Aorta (tissue), 5 donors: ENCODE results near the gene MAGED4B. TPM values are rescaled to one million over a fixed set of nuclear protein-coding genes. Genes with fewer than 3 reads are reported as not detected.
"Not testable (repeated sequence)": the region's sequence is repeated elsewhere in the genome, so short reads cannot be mapped to it uniquely, and the experiment has no call there.

Source experiments
- ATAC-seq: fragments of 200-7000 bp; cut with Tn5 transposase; one replicate; pipeline ENCODE4 v1.9.1; 2022; ENCODE audit warnings: moderate library complexity; ENCODE audit not compliant: low FRiP score
- DNase-seq, 2 donors: peaks; one replicate each; pipeline ENCODE4 v3.0.0-alpha.2; 2020
- H3K27ac ChIP-seq, 2 donors: one replicate each; pipeline ENCODE4 v1.5.1; 2013; ENCODE audit warnings: low read length in 2 of 2, mild to moderate bottlenecking in 2 of 2, moderate library complexity in 2 of 2, control low read depth in 1 of 2, inconsistent platforms in 1 of 2, low read depth in 1 of 2
- H3K27me3 ChIP-seq, 2 donors: one replicate each; pipeline ENCODE4 v1.6.1; 2013; ENCODE audit warnings: control low read depth in 1 of 2, low read length in 1 of 2, mild to moderate bottlenecking in 1 of 2, moderate library complexity in 1 of 2; ENCODE audit not compliant: insufficient read depth in 2 of 2, control insufficient read depth in 1 of 2
- H3K36me3 ChIP-seq, 2 donors: one replicate each; pipeline ENCODE4 v1.6.1; 2013; ENCODE audit warnings: control low read depth in 1 of 2, low read length in 1 of 2, mild to moderate bottlenecking in 1 of 2; ENCODE audit not compliant: insufficient read depth in 2 of 2, control insufficient read depth in 1 of 2
- H3K4me1 ChIP-seq, 2 donors: one replicate each; pipeline ENCODE4 v1.6.1; 2013; ENCODE audit warnings: low read length in 2 of 2, control low read depth in 1 of 2, mild to moderate bottlenecking in 1 of 2, moderate library complexity in 1 of 2; ENCODE audit not compliant: insufficient read depth in 2 of 2, control insufficient read depth in 1 of 2
- H3K4me3 ChIP-seq, 2 donors: one replicate each; pipeline ENCODE4 v1.5.1; 2013; ENCODE audit warnings: low read length in 2 of 2, control low read depth in 1 of 2, mild to moderate bottlenecking in 1 of 2
- H3K9me3 ChIP-seq: one replicate; pipeline ENCODE4 v1.6.1; 2013; ENCODE audit warnings: mild to moderate bottlenecking, low read length; ENCODE audit not compliant: control insufficient read depth
- WGBS, 2 donors: extraction: QIAGEN DNeasy Blood & Tissue Kit; methylation state at CpG; one replicate each; pipeline ENCODE4 v1.1.7; 2013; 5-methylcytosine and 5-hydroxymethylcytosine counted together
- intact Hi-C, 2 donors: fragments of 100-400 bp; cut with DNase I; formaldehyde crosslinking; loops; one replicate each; pipeline versions ENCODE4 v1.14.2 to v1.15.0; 2022
- long read RNA-seq, 2 donors: library from polyadenylated mRNA; unstranded; transcript quantifications; one replicate each; pipeline ENCODE4 v2.0.0, GENCODE V29; 2020 to 2021
- polyA plus RNA-seq, 2 donors: library from polyadenylated mRNA; stranded (reverse); fragments of 200-250 nt; gene quantifications; one replicate each; pipeline ENCODE4 v1.2.3, GENCODE V29; 2013
- total RNA-seq, 2 donors: library from RNA; stranded (reverse); fragmentation: NEBNext Ultra II Directional; extraction: Animal tissue kit (Norgen Biotek cat#: 25700); gene quantifications; one replicate each; pipeline ENCODE4 v1.2.1, GENCODE V29; 2021
- donor health status: healthy with polysubstance abuse.
- donor health status: Bipolar disorder and iron deficiency.
- donor health status: DM: no; HTN: no; CAD: no.
- donor health status: DM: no; HTN: no; CAD: no.
- donor health status: DM: yes; HTN: yes; CAD: no.

MAGED4B gene, protein sequence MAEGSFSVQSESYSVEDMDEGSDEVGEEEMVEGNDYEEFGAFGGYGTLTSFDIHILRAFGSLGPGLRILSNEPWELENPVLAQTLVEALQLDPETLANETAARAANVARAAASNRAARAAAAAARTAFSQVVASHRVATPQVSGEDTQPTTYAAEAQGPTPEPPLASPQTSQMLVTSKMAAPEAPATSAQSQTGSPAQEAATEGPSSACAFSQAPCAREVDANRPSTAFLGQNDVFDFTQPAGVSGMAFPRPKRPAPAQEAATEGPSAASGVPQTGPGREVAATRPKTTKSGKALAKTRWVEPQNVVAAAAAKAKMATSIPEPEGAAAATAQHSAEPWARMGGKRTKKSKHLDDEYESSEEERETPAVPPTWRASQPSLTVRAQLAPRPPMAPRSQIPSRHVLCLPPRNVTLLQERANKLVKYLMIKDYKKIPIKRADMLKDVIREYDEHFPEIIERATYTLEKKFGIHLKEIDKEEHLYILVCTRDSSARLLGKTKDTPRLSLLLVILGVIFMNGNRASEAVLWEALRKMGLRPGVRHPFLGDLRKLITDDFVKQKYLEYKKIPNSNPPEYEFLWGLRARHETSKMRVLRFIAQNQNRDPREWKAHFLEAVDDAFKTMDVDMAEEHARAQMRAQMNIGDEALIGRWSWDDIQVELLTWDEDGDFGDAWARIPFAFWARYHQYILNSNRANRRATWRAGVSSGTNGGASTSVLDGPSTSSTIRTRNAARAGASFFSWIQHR
- total RNA-seq (1 to 10 TPM; 2.7 to 9.6 TPM), polyA plus RNA-seq (10 to 100 TPM in 1 of 2 donors, not detected in 1; 12.5 TPM)
- long read RNA-seq, donor 1, partial matches to known transcripts, result 1 of 6 reads
- long read RNA-seq, donor 1, other reads (novel, unspliced or antisense), result 2 of 6 reads
- long read RNA-seq, donor 2, partial matches to known transcripts, result 0 of 5 reads
- long read RNA-seq, donor 2, other reads (novel, unspliced or antisense), result 0 of 5 reads

DNA sequence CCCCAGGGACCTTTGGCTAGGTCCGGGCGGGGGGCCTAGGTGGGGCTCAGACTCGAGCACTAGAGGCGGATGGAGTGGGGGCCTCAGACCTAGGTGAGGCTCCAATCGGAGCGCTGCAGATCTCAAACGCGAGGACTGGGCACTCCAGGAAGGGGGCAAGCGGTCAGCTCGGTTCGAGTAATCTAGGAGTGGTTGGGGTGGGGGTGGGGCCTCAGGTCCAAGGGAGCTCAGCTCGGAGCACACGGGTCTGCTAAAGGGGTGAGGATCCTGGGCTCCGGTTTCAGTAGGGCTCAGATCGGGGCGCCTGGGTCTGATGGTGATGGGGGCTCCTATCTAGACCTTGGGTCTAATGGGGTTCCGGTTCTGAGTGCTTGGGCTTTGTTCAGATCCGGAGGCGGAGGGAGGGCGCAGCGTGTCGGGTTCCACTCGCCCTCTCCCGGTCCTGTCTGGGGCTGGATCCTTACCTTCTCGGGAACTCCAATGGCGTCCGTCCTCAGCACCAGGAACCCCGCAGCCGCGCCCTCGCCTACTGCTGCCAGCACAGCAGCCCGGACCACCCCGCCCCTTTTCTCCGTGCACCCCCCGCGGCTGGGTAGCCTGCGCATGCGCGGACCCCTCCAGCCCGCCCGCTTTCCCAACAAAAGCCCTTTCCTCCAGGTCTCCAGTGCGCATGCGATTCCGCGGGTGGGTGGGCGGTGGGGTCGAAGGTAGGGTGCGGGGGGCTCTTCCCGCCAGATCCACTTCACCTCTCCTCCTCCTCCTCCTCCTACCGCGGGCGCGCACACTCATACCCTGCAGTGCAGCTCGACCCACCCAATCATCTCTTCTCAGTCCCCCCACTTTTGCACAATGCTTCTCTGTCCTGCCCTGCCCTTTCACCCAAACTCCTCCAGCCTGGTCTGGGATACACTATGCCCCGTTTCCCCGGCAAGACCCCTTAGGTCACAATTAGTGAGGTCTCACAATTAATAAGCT, at the start of gene MAGED4B:
Gene MAGED4B (minus strand): TSS at position 518 of the 975 bp plus-strand sequence. CDS start 1,011 bp downstream, outside the sequence.
- DNase-seq, ATAC-seq, H3K36me3 ChIP-seq, intact Hi-C loops, H3K27ac ChIP-seq, H3K9me3 ChIP-seq, H3K4me3 ChIP-seq, H3K4me1 ChIP-seq, H3K27me3 ChIP-seq: not testable (repeated sequence)
- WGBS, 2 donors, result no CpG with 5 or more reads among the region's 56 CpGs

DNA sequence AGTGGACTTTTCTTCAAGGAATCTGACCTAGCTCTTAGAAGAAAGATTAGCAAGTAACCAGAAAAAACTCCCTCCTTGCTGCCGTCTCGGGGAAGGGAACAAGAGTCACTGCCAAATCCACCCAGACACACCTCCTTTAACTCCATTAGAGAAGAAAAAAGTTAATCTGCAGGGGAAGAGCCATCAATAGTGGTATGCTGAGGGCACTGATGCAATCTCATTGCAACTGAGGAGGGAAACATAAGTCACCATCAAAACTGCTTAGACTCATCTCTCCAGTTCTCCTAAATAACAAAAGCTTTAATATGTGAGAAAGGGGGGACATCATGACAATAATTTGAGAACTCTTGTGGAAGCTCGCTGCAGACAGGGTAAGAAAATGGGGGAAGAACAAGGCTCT, 49.3 kb upstream of the MAGED4B start:
- Histone ChIP-seq H3K9me3 (no peaks in the 10 kb centered on the region), H3K4me1 (no peaks in the 10 kb centered on the region), H3K27ac (no peak overlapping the region), H3K36me3 (no peaks in the 10 kb centered on the region), H3K4me3 (no peak overlapping the region), H3K27me3 (no peaks in the 10 kb centered on the region)
- intact Hi-C loops, result no loop called here
- DNase-seq, result no peak
- no peak for ATAC-seq
- 50 to 64% methylated on average over 3 of the region's 3 CpGs for WGBS, 2 donors

DNA sequence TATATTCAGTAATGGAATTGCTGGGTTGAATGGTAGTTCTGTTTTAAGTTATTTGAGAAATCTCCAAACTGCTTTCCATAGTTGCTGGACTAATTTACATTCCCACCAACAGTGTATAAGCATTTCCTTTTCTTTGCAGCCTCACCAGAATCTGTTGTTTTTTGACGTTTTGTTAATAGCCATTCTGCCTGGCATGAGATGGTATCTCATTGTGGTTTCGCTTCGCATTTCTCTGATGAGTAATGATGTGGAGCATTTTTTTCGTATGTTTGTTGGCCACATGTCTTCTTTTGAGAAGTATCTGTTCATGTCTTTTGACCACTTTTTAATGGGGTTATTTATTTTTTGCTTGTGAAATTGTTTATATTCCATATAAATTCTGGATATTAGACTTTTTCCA, 13.6 kb upstream of the MAGED4B start:
- Histone ChIP-seq H3K9me3 (no peaks in the 10 kb centered on the region), H3K27ac (no peak overlapping the region), H3K4me3 (no peak overlapping the region), H3K4me1 (no peaks in the 10 kb centered on the region), H3K27me3 (no peaks in the 10 kb centered on the region), H3K36me3 (no peaks in the 10 kb centered on the region)
- no peak for DNase-seq
- ATAC-seq, result no peak
- 57% methylated on average over 4 of the region's 4 CpGs for WGBS, 2 donors
- intact Hi-C loops, result no loop called here

DNA sequence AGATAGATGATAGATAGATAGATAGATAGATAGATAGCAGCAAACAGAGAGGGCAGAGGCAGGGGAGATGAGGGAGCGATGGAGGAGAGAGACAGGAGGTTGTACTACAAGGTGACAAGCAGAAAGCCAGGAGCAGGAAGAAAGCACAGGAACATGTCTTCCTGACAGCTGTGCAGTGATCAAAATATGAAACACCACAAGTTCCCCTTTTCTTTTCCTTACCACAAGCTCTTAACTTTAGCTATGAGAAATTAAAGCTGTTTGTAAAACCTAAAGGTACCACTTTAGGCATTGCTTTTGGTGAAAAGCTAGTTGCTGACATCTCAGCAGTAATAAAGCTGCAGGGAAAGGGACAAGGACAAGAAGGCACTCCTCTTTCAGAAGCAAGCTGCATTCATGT, 9.1 kb upstream of the MAGED4B start:
- H3K4me3 ChIP-seq, result no peak overlapping the region

DNA sequence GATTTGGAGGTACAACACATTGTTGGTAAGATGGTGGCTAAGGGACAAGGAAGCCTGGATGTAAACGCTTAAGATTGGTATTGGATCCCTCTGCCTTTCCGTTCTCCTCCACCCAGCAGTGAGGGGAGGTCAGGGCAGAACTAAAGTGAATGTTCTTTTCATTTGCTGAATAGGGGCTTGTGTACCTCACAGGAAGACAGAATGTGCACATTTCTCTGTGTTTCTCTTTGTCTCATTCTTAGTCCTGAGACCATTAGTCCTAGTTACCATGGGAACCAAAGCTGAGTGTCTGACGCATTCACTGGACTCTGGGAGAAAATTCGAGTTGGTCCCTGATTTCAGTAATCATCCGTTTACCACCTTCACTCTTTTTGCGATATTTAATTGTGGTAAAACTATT, 26.7 kb downstream of the MAGED4B start:
- DNase-seq, H3K4me1 ChIP-seq, H3K36me3 ChIP-seq, H3K27me3 ChIP-seq, ATAC-seq, H3K4me3 ChIP-seq, H3K9me3 ChIP-seq, intact Hi-C loops, H3K27ac ChIP-seq: not testable (repeated sequence)
- no CpG with 5 or more reads among the region's 6 CpGs for WGBS, 2 donors

More for the DNA sequence above, 9.1 kb upstream of the MAGED4B start:
- Histone ChIP-seq H3K9me3 (no peaks in the 10 kb centered on the region), H3K27ac (no peak overlapping the region), H3K27me3 (no peaks in the 10 kb centered on the region), H3K36me3 (no peaks in the 10 kb centered on the region), H3K4me1 (no peaks in the 10 kb centered on the region)
- WGBS, 2 donors, result 0 to 59% methylated on average over 1 of the region's 1 CpG
- no peak for DNase-seq
- intact Hi-C loops, result no loop called here
- no peak for ATAC-seq

DNA sequence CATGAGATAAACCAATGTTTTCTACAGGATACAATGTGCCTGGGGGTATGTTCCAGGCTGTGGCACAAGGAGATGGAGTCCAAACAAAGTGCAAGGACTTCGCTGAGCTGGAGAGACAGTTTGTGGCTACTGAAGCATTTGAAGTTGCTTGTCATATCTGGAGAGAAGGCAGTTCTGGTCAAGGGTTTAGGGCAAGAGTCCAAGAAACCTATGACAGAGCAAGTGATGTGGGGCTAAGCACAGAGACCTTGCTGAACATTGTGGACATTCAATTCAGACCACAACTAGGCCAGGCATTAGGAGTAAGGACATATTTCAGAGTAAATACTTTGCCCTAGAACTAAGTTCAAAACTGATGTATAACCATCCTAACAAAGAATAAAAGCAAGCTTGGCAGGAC, 34.8 kb downstream of the MAGED4B start:
- H3K27ac ChIP-seq, result no peak overlapping the region
- 59 to 73% methylated on average over 1 of the region's 1 CpG for WGBS, 2 donors
- DNase-seq (no peak), ATAC-seq (no peak)
- H3K4me1 ChIP-seq, result no peaks in the 10 kb centered on the region
- no peaks in the 10 kb centered on the region for H3K27me3 ChIP-seq
- intact Hi-C loops, result no loop called here
- no peaks in the 10 kb centered on the region for H3K9me3 ChIP-seq
- H3K4me3 ChIP-seq, result no peak overlapping the region
- H3K36me3 ChIP-seq, result no peaks in the 10 kb centered on the region

DNA sequence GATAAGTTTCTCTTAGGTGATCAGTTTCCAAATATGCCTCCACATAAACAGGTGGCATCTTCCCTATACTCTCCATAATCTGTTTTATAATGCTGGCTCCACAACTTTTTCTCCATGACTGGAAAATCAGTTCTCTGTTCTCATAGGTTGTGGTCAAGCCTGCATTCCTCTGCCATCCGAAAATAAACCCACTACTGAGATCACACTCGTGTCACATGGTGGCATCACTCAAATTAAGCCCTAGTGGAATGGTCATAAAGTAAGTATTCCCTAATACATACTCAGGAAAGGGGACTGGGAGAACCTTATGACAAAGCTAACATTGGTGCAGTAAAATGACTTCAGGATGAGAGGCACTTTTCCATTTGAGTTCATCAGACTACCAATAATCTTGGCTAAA, 37.6 kb downstream of the MAGED4B start:
- Histone ChIP-seq H3K4me3 (no peak overlapping the region), H3K4me1 (no peaks in the 10 kb centered on the region), H3K36me3 (no peaks in the 10 kb centered on the region), H3K27me3 (no peaks in the 10 kb centered on the region), H3K27ac (no peak overlapping the region), H3K9me3 (no peaks in the 10 kb centered on the region)
- intact Hi-C loops, result no loop called here
- 19 to 40% methylated on average over 2 of the region's 2 CpGs for WGBS, 2 donors
- no peak for DNase-seq
- ATAC-seq, result no peak

DNA sequence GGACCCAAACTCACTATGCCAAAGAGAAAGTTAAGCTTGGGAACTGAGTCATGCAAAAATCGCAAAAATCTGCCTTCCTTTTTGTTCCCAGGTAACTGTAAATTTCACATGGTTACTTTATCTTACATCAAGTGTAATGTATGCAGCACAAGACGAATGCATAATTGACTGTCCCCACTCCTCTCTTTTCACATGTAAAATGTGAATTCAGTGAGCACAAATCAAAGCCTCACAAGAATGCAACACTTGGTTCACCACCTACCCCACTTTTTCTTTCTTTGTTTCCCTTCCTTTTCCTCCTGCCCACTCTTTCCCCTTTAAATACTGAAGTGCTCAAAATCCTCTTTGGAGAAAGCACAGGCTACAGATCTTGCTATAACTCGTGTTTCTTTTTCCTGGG, 53.2 kb downstream of the MAGED4B start:
- H3K36me3 ChIP-seq, result no peaks in the 10 kb centered on the region
- 17 to 21% methylated on average over 3 of the region's 3 CpGs for WGBS, 2 donors
- no peak overlapping the region for H3K4me3 ChIP-seq
- no peak for ATAC-seq
- H3K27ac ChIP-seq, result no peak overlapping the region
- H3K9me3 ChIP-seq, result no peaks in the 10 kb centered on the region
- H3K27me3 ChIP-seq, result no peaks in the 10 kb centered on the region
- no peak for DNase-seq
- no peaks in the 10 kb centered on the region for H3K4me1 ChIP-seq
- intact Hi-C loops, result no loop called here
